IMR-90 (cell line): Measurements from ENCODE around the gene SCYGR5. TPM values are rescaled to one million over a fixed set of nuclear protein-coding genes. Genes with fewer than 3 reads are reported as not detected.

ENCODE experiments used
- ATAC-seq: fragments of 200-7000 bp; cut with Tn5 transposase; 2 replicates; pipeline ENCODE4 v1.9.1; 2020; ENCODE audit warnings: low read depth, mild to moderate bottlenecking, moderate library complexity
- BruUV-seq: library from RNA; stranded (reverse); fragments of 400-500 nt; replicated peaks from 2 replicates; lab custom pipeline; 2021; lab: Mats Ljungman, UMichigan
- CTCF ChIA-PET: fragments of 300-600 bp; formaldehyde crosslinking; extraction: SDS; loops from one replicate; lab custom pipeline; 2021; ENCODE audit warnings: antibody characterized with exemption; lab: Yijun Ruan, JAX
- POLR2A ChIA-PET: fragments of 300-600 bp; sonication (Branson Sonifier 250); formaldehyde crosslinking; loops from one replicate; lab custom pipeline; 2022; ENCODE audit warnings: antibody characterized with exemption; ENCODE audit not compliant: unreplicated experiment; lab: Charles Lee
- DNase-seq: peaks from one replicate; pipeline ENCODE4 v3.0.0; 2013
- H2AFZ ChIP-seq: replicated peaks from 2 replicates; pipeline ENCODE3; 2013; ENCODE audit warnings: low read length, mild to moderate bottlenecking; ENCODE audit not compliant: poor library complexity
- H2AK5ac ChIP-seq: 2 replicates; pipeline ENCODE4 v1.6.1; 2013; ENCODE audit warnings: low read depth, low read length, inconsistent platforms
- H2AK9ac ChIP-seq: replicated peaks from 2 replicates; pipeline ENCODE3; 2013; ENCODE audit warnings: mild to moderate bottlenecking, low read depth, low read length, moderate library complexity; ENCODE audit not compliant: poor library complexity
- H2BK120ac ChIP-seq: 2 replicates; pipeline ENCODE4 v1.6.1; 2013; ENCODE audit warnings: low read depth, low read length, inconsistent platforms
- H2BK15ac ChIP-seq: 3 replicates; pipeline ENCODE4 v1.6.1; 2013; ENCODE audit warnings: low read depth, low read length, inconsistent platforms
- H2BK20ac ChIP-seq: 2 replicates; pipeline ENCODE4 v1.6.1; 2013; ENCODE audit warnings: low read depth, mild to moderate bottlenecking, inconsistent platforms, low read length, moderate library complexity
- H2BK5ac ChIP-seq: 2 replicates; pipeline ENCODE4 v1.6.1; 2013; ENCODE audit warnings: mild to moderate bottlenecking, low read depth, low read length, inconsistent platforms; ENCODE audit not compliant: poor library complexity, severe bottlenecking
- H3K14ac ChIP-seq: replicated peaks from 2 replicates; pipeline ENCODE4 v1.6.1; 2013; ENCODE audit warnings: low read depth, low read length, inconsistent platforms
- H3K18ac ChIP-seq: 2 replicates; pipeline ENCODE4 v1.6.1; 2013; ENCODE audit warnings: low read depth, low read length, control low read depth
- H3K23ac ChIP-seq: 2 replicates; pipeline ENCODE4 v1.6.1; 2013; ENCODE audit warnings: low read depth, low read length, inconsistent platforms
- H3K27ac ChIP-seq: 2 replicates; pipeline ENCODE4 v1.5.1; 2013; ENCODE audit warnings: mild to moderate bottlenecking, control low read depth, low read length; ENCODE audit not compliant: insufficient read depth
- H3K27me3 ChIP-seq: 2 replicates; pipeline ENCODE4 v1.6.1; 2013; ENCODE audit warnings: low read length; ENCODE audit not compliant: control insufficient read depth, insufficient read depth
- H3K36me3 ChIP-seq: 2 replicates; pipeline ENCODE4 v1.6.1; 2013; ENCODE audit warnings: low read length, mixed read lengths; ENCODE audit not compliant: control insufficient read depth, insufficient read depth
- H3K4ac ChIP-seq: 2 replicates; pipeline ENCODE4 v1.6.1; 2013; ENCODE audit warnings: low read depth, low read length, inconsistent platforms
- H3K4me1 ChIP-seq: 2 replicates; pipeline ENCODE4 v1.6.1; 2013; ENCODE audit warnings: low read length, mixed read lengths; ENCODE audit not compliant: control insufficient read depth, insufficient read depth
- H3K4me2 ChIP-seq: 2 replicates; pipeline ENCODE4 v1.6.1; 2013; ENCODE audit warnings: low read depth, mild to moderate bottlenecking, control low read depth, low read length, moderate library complexity
- H3K4me3 ChIP-seq: 2 replicates; pipeline ENCODE4 v1.5.1; 2013; ENCODE audit warnings: low read depth, mild to moderate bottlenecking, control low read depth, low read length, moderate library complexity; ENCODE audit not compliant: insufficient read depth
- H3K56ac ChIP-seq: 2 replicates; pipeline ENCODE4 v1.6.1; 2013; ENCODE audit warnings: low read length, inconsistent platforms; ENCODE audit not compliant: insufficient read depth; ENCODE audit errors: extremely low read depth
- H3K79me1 ChIP-seq, 2 experiments: 2 replicates each; pipeline ENCODE4 v1.6.1; 2013; ENCODE audit warnings: low read length in 2 of 2, inconsistent platforms in 1 of 2, low read depth in 1 of 2
- H3K9ac ChIP-seq: 2 replicates; pipeline ENCODE4 v1.6.1; 2013; ENCODE audit warnings: low read depth, low read length, control low read depth
- H3K9me1 ChIP-seq: 2 replicates; pipeline ENCODE4 v1.6.1; 2013; ENCODE audit warnings: low read length, inconsistent platforms; ENCODE audit not compliant: insufficient read depth
- H3K9me3 ChIP-seq: 2 replicates; pipeline ENCODE4 v1.6.1; 2013; ENCODE audit warnings: low read length; ENCODE audit not compliant: control insufficient read depth, insufficient read depth
- H4K20me1 ChIP-seq: 2 replicates; pipeline ENCODE4 v1.6.1; 2013; ENCODE audit warnings: low read length, inconsistent platforms; ENCODE audit not compliant: insufficient read depth
- H4K5ac ChIP-seq: 2 replicates; pipeline ENCODE4 v1.6.1; 2013; ENCODE audit warnings: mild to moderate bottlenecking, low read depth, low read length, control low read depth
- H4K8ac ChIP-seq, 2 experiments: 2 replicates each; pipeline ENCODE4 v1.6.1; 2013; ENCODE audit warnings: low read depth in 2 of 2, low read length in 2 of 2, control low read depth in 1 of 2, inconsistent platforms in 1 of 2
- H4K91ac ChIP-seq: 2 replicates; pipeline ENCODE4 v1.6.1; 2013; ENCODE audit warnings: low read depth, low read length, inconsistent platforms; ENCODE audit not compliant: insufficient read depth
- CEBPB ChIP-seq: IDR thresholded peaks from 2 replicates; pipeline ENCODE4 v1.6.1; 2012; ENCODE audit warnings: low read depth, low read length, improper control_type of control experiment
- CHD1 ChIP-seq: IDR thresholded peaks from 2 replicates; pipeline ENCODE4 v1.6.1; 2012; ENCODE audit warnings: low read depth, low read length, improper control_type of control experiment
- MAZ ChIP-seq: IDR thresholded peaks from 2 replicates; pipeline ENCODE4 v1.6.1; 2012; ENCODE audit warnings: low read depth, mild to moderate bottlenecking, low read length, improper control_type of control experiment, moderate library complexity, borderline replicate concordance
- MXI1 ChIP-seq: IDR thresholded peaks from 2 replicates; pipeline ENCODE4 v1.6.1; 2012; ENCODE audit warnings: low read depth, mild to moderate bottlenecking, low read length, moderate library complexity, borderline replicate concordance
- NFE2L2 ChIP-seq: fragments of 150-350 bp; IDR thresholded peaks from 2 replicates; pipeline ENCODE4 v1.6.1; 2016; ENCODE audit warnings: low read depth, mild to moderate bottlenecking, low read length
- POLR2A ChIP-seq: IDR thresholded peaks from 2 replicates; pipeline ENCODE4 v1.6.1; 2012; ENCODE audit warnings: mild to moderate bottlenecking, low read depth, low read length
- RAD21 ChIP-seq: IDR thresholded peaks from 2 replicates; pipeline ENCODE4 v1.6.1; 2012; ENCODE audit warnings: low read length, improper control_type of control experiment
- RFX5 ChIP-seq: IDR thresholded peaks from 2 replicates; pipeline ENCODE4 v1.8.0; 2012; ENCODE audit warnings: low read depth, mild to moderate bottlenecking, low read length, moderate library complexity
- WGBS, 2 experiments: methylation state at CpG; one replicate each; pipeline versions ENCODE4 v1.1.5 to v1.1.7; 2013; ENCODE audit warnings: missing lambda C conversion rate in 2 of 2; ENCODE audit not compliant: insufficient read length in 1 of 2; ENCODE audit errors: extremely low coverage in 2 of 2; 5-methylcytosine and 5-hydroxymethylcytosine counted together
- dilution Hi-C: fragments of 300-500 bp; cut with HindIII; formaldehyde crosslinking; loops from one replicate; pipeline ENCODE4 v1.14.3; 2018; ENCODE audit warnings: low sequenced_read_pairs; ENCODE audit not compliant: unreplicated experiment
- in situ Hi-C: fragments of 300-500 bp; cut with MboI; formaldehyde crosslinking; loops from 3 replicates; pipeline ENCODE4 v1.14.3; 2019; ENCODE audit warnings: low sequenced_read_pairs, inconsistent platforms, mixed read lengths
- intact Hi-C: fragments of 100-400 bp; cut with micrococcal nuclease; formaldehyde crosslinking; loops from 2 replicates; pipeline ENCODE4 v1.10.0; 2022
- polyA plus RNA-seq, 3 experiments: library from polyadenylated mRNA; depleted of rRNA; stranded (reverse); fragments of >200 nt; gene quantifications; 2 replicates each; pipeline ENCODE4 v1.2.3, GENCODE V29; 2012; ENCODE audit warnings: low replicate concordance in 1 of 3
- total RNA-seq: library from RNA; depleted of rRNA; stranded (reverse); fragments of >200 nt; gene quantifications from 2 replicates; pipeline ENCODE4 v1.2.3, GENCODE V29; 2012

The SCYGR5 gene
- total and polyA plus RNA-seq, 2 of the 4 experiments (the other 2 are of a cell fraction), result not detected

DNA sequence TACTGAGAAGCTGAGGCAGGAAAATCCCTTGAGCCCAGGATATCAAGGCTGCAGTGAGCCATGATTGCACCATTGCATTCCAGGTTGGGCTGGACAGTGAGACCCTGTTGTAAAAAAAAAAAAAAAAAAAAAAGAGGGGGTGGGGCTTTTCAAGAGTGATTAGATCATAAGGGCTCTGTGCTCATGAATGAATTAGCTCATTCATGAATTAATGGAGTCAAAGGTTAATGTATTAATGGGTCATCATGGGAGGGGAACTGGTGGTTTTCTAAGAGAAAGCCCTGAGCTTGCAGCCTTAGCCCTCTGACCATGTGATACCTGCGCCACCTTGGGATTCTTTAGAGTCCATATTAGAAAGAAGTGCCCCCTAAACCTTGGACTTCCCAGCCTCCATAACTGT lies 46.7 kb downstream of the SCYGR5 start:
- Histone ChIP-seq H2BK15ac (no peak overlapping the region), H3K14ac (no peak overlapping the region), H3K27ac (no peak overlapping the region), H4K5ac (no peak overlapping the region), H2AK5ac (no peak overlapping the region), H3K56ac (no peak overlapping the region), H3K9me3 (no peaks in the 10 kb centered on the region), H3K4me2 (no peak overlapping the region), H3K9me1 (no peaks in the 10 kb centered on the region), H3K4me3 (no peak overlapping the region), H3K4ac (no peak overlapping the region), H2BK20ac (no peak overlapping the region), H4K20me1 (no peaks in the 10 kb centered on the region), H2AFZ (no peak overlapping the region), H3K23ac (no peak overlapping the region), H2BK120ac (no peak overlapping the region), H4K91ac (no peak overlapping the region), H3K36me3 (no peaks in the 10 kb centered on the region), H2BK5ac (no peak overlapping the region), H3K4me1 (no peaks in the 10 kb centered on the region), H3K27me3 (peaks cover 2% of the 10 kb centered on the region; the same call in 1 of the 2 replicates), H4K8ac (no peak overlapping the region), H3K9ac (no peak overlapping the region), H2AK9ac (no peak overlapping the region), H3K18ac (no peak overlapping the region), H3K79me1 (no peaks in the 10 kb centered on the region)
- no TSS peak for BruUV-seq
- intact Hi-C loops (no loop called here), in situ Hi-C loops (no loop called here), dilution Hi-C loops (no loop called here)
- ChIA-PET CTCF (no interaction called here), POLR2A (no interaction called here)
- TF ChIP-seq POLR2A (no peak), RAD21 (no peak), NFE2L2 (no peak), CHD1 (no peak), CEBPB (no peak), MAZ (no peak), MXI1 (no peak), RFX5 (no peak)
- WGBS, 2 experiments, result no CpG with 5 or more reads among the region's 1 CpG
- ATAC-seq, result no peak
- no peak for DNase-seq
